Esophagus muscularis mucosa (tissue), 4 donors: ENCODE measurements around the gene EFCAB8.

Experiments
- EP300 ChIP-seq: sonication (generic); formaldehyde crosslinking; IDR thresholded peaks from one replicate; pipeline ENCODE4 v1.6.1; 2017; ENCODE audit warnings: antibody characterized with exemption
- POLR2A ChIP-seq: fragments of 450-650 bp; IDR thresholded peaks from one replicate; pipeline ENCODE4 v1.6.1; 2017; ENCODE audit warnings: antibody characterized with exemption, moderate library complexity, mild to moderate bottlenecking, low read depth
- POLR2AphosphoS5 ChIP-seq, 2 donors: sonication (generic); formaldehyde crosslinking; IDR thresholded peaks; one replicate each; pipeline ENCODE4 v1.6.1; 2017; ENCODE audit warnings: antibody characterized with exemption in 2 of 2
- TF ChIP-seq, protein P1 (sequence below), 3 experiments: fragments of 200-600 bp in 2 of 3; fragments of 450-650 bp in 1 of 3; sonication (generic) in 2 of 3; IDR thresholded peaks; one replicate each; pipeline ENCODE4 v1.5.1; 2017 to 2019; ENCODE audit warnings: antibody characterized with exemption in 3 of 3, mild to moderate bottlenecking in 2 of 3, moderate library complexity in 1 of 3

DNA sequence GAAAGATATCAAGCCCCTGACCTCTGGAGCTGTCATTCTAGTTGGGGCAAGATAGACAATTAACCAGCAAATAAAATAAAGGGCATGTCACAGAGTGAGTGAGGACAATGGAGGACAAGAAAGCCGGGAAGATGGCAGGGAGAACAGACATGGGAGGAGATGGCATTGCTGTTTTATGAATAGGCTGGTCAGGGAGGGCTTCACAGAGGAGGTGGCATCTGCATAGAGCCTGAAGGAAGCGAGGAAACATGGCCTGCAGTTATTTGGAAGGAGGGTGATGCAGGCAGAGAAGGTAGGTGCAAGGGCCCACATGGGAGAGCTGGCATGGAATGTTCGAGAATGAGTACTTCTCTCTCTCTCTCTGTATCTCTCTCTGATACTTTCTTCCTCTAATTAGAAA lies 63.7 kb downstream of the EFCAB8 start:
- TF ChIP-seq, protein P1, sequence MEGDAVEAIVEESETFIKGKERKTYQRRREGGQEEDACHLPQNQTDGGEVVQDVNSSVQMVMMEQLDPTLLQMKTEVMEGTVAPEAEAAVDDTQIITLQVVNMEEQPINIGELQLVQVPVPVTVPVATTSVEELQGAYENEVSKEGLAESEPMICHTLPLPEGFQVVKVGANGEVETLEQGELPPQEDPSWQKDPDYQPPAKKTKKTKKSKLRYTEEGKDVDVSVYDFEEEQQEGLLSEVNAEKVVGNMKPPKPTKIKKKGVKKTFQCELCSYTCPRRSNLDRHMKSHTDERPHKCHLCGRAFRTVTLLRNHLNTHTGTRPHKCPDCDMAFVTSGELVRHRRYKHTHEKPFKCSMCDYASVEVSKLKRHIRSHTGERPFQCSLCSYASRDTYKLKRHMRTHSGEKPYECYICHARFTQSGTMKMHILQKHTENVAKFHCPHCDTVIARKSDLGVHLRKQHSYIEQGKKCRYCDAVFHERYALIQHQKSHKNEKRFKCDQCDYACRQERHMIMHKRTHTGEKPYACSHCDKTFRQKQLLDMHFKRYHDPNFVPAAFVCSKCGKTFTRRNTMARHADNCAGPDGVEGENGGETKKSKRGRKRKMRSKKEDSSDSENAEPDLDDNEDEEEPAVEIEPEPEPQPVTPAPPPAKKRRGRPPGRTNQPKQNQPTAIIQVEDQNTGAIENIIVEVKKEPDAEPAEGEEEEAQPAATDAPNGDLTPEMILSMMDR (IDR thresholded peaks at IDR 0.05) = no peak
- TF ChIP-seq POLR2A (no peak), EP300 (no peak), POLR2AphosphoS5 (IDR thresholded peaks at IDR 0.05) (no peak)
